ENCODE data around the gene KHSRP. TPM values are rescaled to one million over a fixed set of nuclear protein-coding genes. Genes with fewer than 3 reads are reported as not detected.

KHSRP gene, protein sequence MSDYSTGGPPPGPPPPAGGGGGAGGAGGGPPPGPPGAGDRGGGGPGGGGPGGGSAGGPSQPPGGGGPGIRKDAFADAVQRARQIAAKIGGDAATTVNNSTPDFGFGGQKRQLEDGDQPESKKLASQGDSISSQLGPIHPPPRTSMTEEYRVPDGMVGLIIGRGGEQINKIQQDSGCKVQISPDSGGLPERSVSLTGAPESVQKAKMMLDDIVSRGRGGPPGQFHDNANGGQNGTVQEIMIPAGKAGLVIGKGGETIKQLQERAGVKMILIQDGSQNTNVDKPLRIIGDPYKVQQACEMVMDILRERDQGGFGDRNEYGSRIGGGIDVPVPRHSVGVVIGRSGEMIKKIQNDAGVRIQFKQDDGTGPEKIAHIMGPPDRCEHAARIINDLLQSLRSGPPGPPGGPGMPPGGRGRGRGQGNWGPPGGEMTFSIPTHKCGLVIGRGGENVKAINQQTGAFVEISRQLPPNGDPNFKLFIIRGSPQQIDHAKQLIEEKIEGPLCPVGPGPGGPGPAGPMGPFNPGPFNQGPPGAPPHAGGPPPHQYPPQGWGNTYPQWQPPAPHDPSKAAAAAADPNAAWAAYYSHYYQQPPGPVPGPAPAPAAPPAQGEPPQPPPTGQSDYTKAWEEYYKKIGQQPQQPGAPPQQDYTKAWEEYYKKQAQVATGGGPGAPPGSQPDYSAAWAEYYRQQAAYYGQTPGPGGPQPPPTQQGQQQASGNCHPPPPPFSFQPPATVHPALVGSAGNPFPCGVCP
- total RNA-seq, result 195 and 205 TPM in 2 replicates
- 43.3 TPM for total RNA-seq (2013)
- polyA plus RNA-seq, result 79.6 and 82.8 TPM in 2 replicates
- polyA minus RNA-seq, result 74.2 and 91.6 TPM in 2 replicates

GRCh38 chr19:6424195-6424938, at the start of gene KHSRP:
Gene KHSRP, minus strand, starts transcription at chr19:6424811. Its CDS starts 110 bp downstream, at chr19:6424701.
- Histone ChIP-seq H3K36me3 (replicated peaks in 1 of 2; ENCODE audit: control extremely low read depth in 1 of 2, control insufficient read depth in 1 of 2, extremely low read depth in 1 of 2, insufficient read depth in 2 of 2, low read length in 1 of 2) (peaks cover 0 to 31% of the 10 kb centered on the region in 2 experiments), H3K9me3 (ENCODE audit: control extremely low read depth in 1 of 3, control insufficient read depth in 2 of 3, insufficient read depth in 1 of 3, low read length in 2 of 3) (peaks cover 0 to 13% (median 0%) of the 10 kb centered on the region in 3 donors), H2AFZ (ENCODE audit: insufficient read depth, low read depth, low read length, poor library complexity, severe bottlenecking) (peak within 1 kb of the TSS; percentile 89), H3K4me2 (replicated peaks; ENCODE audit: low read depth, low read length, poor library complexity, severe bottlenecking) (peak within 1 kb of the TSS; percentile 98), H3K4me1 (ENCODE audit: control insufficient read depth in 2 of 2, insufficient read depth in 2 of 2, low read length in 2 of 2) (peaks cover 26 to 32% of the 10 kb centered on the region in 2 donors), H3K9ac (ENCODE audit: low read length) (peak within 1 kb of the TSS; percentile 84), H3K27ac (ENCODE audit: low read length in 2 of 2) (peak within 1 kb of the TSS; percentile 84 to 93), H3K79me2 (ENCODE audit: control insufficient read depth, insufficient read depth, low read length) (peaks cover 41% of the 10 kb centered on the region), H3K27me3 (replicated peaks in 1 of 4; ENCODE audit: control extremely low read depth in 1 of 4, control insufficient read depth in 3 of 4, insufficient read depth in 4 of 4, low read length in 3 of 4) (no peaks in the 10 kb centered on the region), H4K20me1 (ENCODE audit: control insufficient read depth, insufficient read depth, low read length, poor library complexity, severe bottlenecking) (peaks cover 48% of the 10 kb centered on the region), H3K4me3 (ENCODE audit: control extremely low read depth in 1 of 5, extremely low read depth in 1 of 5, insufficient read depth in 1 of 5, low read depth in 2 of 5, low read length in 4 of 5) (peak within 1 kb of the TSS; percentile 62 to 67 (median 66))
- no peak for TF ChIP-seq CTCF (IDR thresholded peaks at IDR 0.05)
- Mint-ChIP-seq H3K27ac (peak within 1 kb of the TSS; percentile 94), H3K27me3 (no peaks in the 10 kb centered on the region), H3K4me1 (peaks cover 35% of the 10 kb centered on the region), H3K9me3 (ENCODE audit: insufficient read depth) (no peaks in the 10 kb centered on the region), H3K4me3 (peak within 1 kb of the TSS; percentile 90)
- WGBS (ENCODE audit: insufficient coverage), result under 1% methylated on average over 111 of the region's 114 CpGs
- ChIA-PET POLR2A (interaction anchor here (0.6 to 2.9 kb wide), 6 partner anchors 31 to 399 kb away, joined by 3 to 15 read pairs (median 6); partner anchors contain the start of genes ALKBH7, CLPP, GTF2F1 and SLC25A23), CTCF (interaction anchor here (0.9 to 2.0 kb wide), 3 partner anchors 35 to 439 kb away, joined by 3 to 6 read pairs (median 6); partner anchors contain the start of gene SLC25A23)
- DNase-seq (no peak), ATAC-seq (ENCODE audit: low read depth) (no peak)
- intact Hi-C loops (cut with micrococcal nuclease), result loop anchor here (2.0 kb wide), 2 partner anchors 78 to 314 kb away; partner anchors contain the start of genes RFX2 and TUBB4A
